HG03280 (cell line): ENCODE measurements around the gene LPGAT1.
"Not testable (repeated sequence)": the region's sequence is repeated elsewhere in the genome, so short reads cannot be mapped to it uniquely, and the experiment has no call there.

ENCODE experiments used
- ATAC-seq: cut with Tn5 transposase; IDR thresholded peaks from one replicate; pipeline ENCODE4 v1.9.1; 2021; ENCODE audit warnings: mild to moderate bottlenecking, moderate library complexity; ENCODE audit not compliant: unreplicated experiment

The LPGAT1 gene

GRCh38 chr1:211735208-211736170 is 95.1 kb downstream of the LPGAT1 start:
- ATAC-seq, result no peak

GRCh38 chr1:211734791-211735190 is 95.8 kb downstream of the LPGAT1 start:
- no peak for ATAC-seq

GRCh38 chr1:211734359-211734758 is 96.2 kb downstream of the LPGAT1 start:
- ATAC-seq, result no peak

- no peak for ATAC-seq
Measured at GRCh38 chr1:211732293-211732980, 98.1 kb downstream of the LPGAT1 start.

- no peak for ATAC-seq
Measured at GRCh38 chr1:211731456-211732292, 98.9 kb downstream of the LPGAT1 start.

- no peak for ATAC-seq
Measured at GRCh38 chr1:211730347-211730746, 100.2 kb downstream of the LPGAT1 start.

GRCh38 chr1:211729238-211729637 is 101.3 kb downstream of the LPGAT1 start:
- ATAC-seq, result no peak

GRCh38 chr1:211726467-211726995 is 104.0 kb downstream of the LPGAT1 start:
- ATAC-seq, result no peak

- no peak for ATAC-seq
Measured at GRCh38 chr1:211724687-211725196, 105.8 kb downstream of the LPGAT1 start.

- ATAC-seq, result no peak
Measured at GRCh38 chr1:211723273-211723672, 107.3 kb downstream of the LPGAT1 start.

GRCh38 chr1:211722277-211723175 is 108.0 kb downstream of the LPGAT1 start:
- ATAC-seq, result no peak

GRCh38 chr1:211716555-211716954 is 114.0 kb downstream of the LPGAT1 start:
- ATAC-seq, result not testable (repeated sequence)

- ATAC-seq, result no peak
Measured at GRCh38 chr1:211715971-211716370, 114.6 kb downstream of the LPGAT1 start.

- no peak for ATAC-seq
Measured at GRCh38 chr1:211714154-211714553, 116.4 kb downstream of the LPGAT1 start.

- ATAC-seq, result no peak
Measured at GRCh38 chr1:211713231-211713630, 117.3 kb downstream of the LPGAT1 start.

GRCh38 chr1:211711315-211711705 is 119.3 kb downstream of the LPGAT1 start:
- ATAC-seq, result no peak

GRCh38 chr1:211710566-211711314 is 119.8 kb downstream of the LPGAT1 start:
- ATAC-seq, result no peak

GRCh38 chr1:211708926-211709325 is 121.6 kb downstream of the LPGAT1 start:
- ATAC-seq, result no peak

GRCh38 chr1:211708006-211708405 is 122.6 kb downstream of the LPGAT1 start:
- ATAC-seq, result no peak
